Brain microvascular endothelial cell (primary cell): Measurements from ENCODE around the gene ARMC7.
"Not testable (repeated sequence)": the region's sequence is repeated elsewhere in the genome, so short reads cannot be mapped to it uniquely, and the experiment has no call there.

ENCODE experiments used
- DNase-seq: peaks from one replicate; pipeline ENCODE4 v3.0.0-alpha.2; 2020
- H3K27ac ChIP-seq: fragments of 250-450 bp; sonication (Bioruptor Pico); 2 replicates; pipeline ENCODE4 v1.5.1; 2020; ENCODE audit warnings: mild to moderate bottlenecking, moderate library complexity
- H3K27me3 ChIP-seq: fragments of 250-450 bp; sonication (Bioruptor Pico); replicated peaks from 2 replicates; pipeline ENCODE4 v1.5.1; 2020; ENCODE audit warnings: mild to moderate bottlenecking
- H3K36me3 ChIP-seq: fragments of 250-450 bp; sonication (Bioruptor Pico); replicated peaks from 2 replicates; pipeline ENCODE4 v1.5.1; 2020; ENCODE audit warnings: mild to moderate bottlenecking
- H3K4me3 ChIP-seq: 2 replicates; pipeline ENCODE4 v1.5.1; 2011; ENCODE audit warnings: low read depth, mild to moderate bottlenecking, control low read depth, low read length, moderate library complexity
- in situ Hi-C: cut with HindIII; loops from 2 replicates; pipeline ENCODE4 v1.10.0; 2017; ENCODE audit warnings: low sequenced_read_pairs, low pct_ligation_motif_present
- TF ChIP-seq, protein P1 (sequence below): IDR thresholded peaks from 2 replicates; pipeline ENCODE4 v1.5.1; 2011; ENCODE audit warnings: low read depth, mild to moderate bottlenecking, moderate library complexity, low read length, control low read depth, inconsistent platforms; ENCODE audit errors: missing control alignments

ARMC7 gene

DNA sequence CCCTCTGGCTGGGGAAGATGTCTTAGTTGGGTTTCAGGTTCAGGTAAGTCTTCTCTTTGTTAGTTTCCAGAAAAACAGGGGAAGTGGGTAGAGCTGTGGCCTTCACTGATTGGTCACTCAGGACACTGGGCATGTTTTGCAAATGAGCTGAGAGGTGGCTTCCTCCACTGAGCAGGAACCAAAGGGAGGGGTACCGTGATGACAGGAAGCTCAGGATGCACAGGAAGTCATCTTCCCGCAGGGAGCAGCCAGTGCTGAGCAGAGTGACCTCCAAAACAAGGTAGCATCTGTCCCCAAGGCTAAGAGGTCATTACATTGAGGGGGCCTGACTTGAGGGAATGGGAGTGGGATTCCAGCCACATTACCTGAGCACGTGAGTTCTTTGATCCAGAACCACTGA, 16.2 kb downstream of the ARMC7 start:
- H3K27ac ChIP-seq: no peak overlapping the region
- TF ChIP-seq, protein P1, sequence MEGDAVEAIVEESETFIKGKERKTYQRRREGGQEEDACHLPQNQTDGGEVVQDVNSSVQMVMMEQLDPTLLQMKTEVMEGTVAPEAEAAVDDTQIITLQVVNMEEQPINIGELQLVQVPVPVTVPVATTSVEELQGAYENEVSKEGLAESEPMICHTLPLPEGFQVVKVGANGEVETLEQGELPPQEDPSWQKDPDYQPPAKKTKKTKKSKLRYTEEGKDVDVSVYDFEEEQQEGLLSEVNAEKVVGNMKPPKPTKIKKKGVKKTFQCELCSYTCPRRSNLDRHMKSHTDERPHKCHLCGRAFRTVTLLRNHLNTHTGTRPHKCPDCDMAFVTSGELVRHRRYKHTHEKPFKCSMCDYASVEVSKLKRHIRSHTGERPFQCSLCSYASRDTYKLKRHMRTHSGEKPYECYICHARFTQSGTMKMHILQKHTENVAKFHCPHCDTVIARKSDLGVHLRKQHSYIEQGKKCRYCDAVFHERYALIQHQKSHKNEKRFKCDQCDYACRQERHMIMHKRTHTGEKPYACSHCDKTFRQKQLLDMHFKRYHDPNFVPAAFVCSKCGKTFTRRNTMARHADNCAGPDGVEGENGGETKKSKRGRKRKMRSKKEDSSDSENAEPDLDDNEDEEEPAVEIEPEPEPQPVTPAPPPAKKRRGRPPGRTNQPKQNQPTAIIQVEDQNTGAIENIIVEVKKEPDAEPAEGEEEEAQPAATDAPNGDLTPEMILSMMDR: no peak
- no peak overlapping the region for H3K4me3 ChIP-seq
- H3K36me3 ChIP-seq: no peaks in the 10 kb centered on the region
- in situ Hi-C loops: no loop called here
- H3K27me3 ChIP-seq: no peaks in the 10 kb centered on the region
- DNase-seq: no peak

GRCh38 chr17:75126954-75127353, 17.2 kb downstream of the ARMC7 start:
- no peak for DNase-seq
- H3K36me3 ChIP-seq: no peaks in the 10 kb centered on the region
- TF ChIP-seq, protein P1: no peak
- no peak overlapping the region for H3K27ac ChIP-seq
- in situ Hi-C loops: no loop called here
- no peak overlapping the region for H3K4me3 ChIP-seq
- H3K27me3 ChIP-seq: no peaks in the 10 kb centered on the region

- DNase-seq, H3K4me3 ChIP-seq, H3K27me3 ChIP-seq, in situ Hi-C loops, H3K36me3 ChIP-seq, H3K27ac ChIP-seq: not testable (repeated sequence)
Measured at GRCh38 chr17:75127936-75128335, 18.2 kb downstream of the ARMC7 start.

DNA sequence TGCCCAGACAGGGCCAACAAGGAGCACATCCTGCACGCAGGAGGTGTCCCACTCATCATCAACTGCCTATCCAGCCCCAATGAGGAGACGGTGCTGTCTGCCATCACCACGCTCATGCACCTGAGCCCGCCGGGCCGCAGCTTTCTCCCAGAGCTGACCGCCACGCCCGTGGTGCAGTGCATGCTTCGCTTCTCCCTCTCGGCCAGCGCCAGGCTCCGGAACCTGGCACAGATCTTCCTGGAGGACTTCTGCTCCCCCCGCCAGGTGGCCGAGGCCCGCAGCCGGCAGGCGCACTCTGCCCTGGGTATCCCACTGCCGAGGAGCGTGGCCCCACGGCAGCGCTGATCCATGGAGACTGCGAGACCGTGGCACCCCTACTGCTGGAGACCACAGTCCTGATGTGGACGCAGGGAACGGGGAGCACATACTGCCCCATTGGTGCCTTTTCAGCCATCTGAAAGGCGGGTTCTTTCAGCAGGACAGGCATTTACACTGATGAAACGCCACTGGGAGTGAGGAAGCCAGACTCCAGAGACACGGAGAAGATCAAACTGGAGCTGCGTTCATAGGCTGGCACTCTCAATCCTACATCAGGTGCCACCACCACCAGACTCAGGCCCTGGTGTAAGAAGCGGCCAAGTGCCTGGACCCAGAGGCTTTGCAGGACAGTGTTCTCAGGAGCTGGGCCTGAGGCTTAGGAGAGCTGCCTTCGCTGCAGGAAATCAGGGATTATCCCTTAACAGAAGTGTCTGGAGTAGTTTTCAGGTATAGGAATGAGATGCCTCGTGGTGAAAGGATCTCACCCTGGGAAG, 19.1 kb downstream of the ARMC7 start:
- DNase-seq: no peak
- TF ChIP-seq, protein P1: no peak
- no peak overlapping the region for H3K27ac ChIP-seq
- no peaks in the 10 kb centered on the region for H3K36me3 ChIP-seq
- no peaks in the 10 kb centered on the region for H3K27me3 ChIP-seq
- no peak overlapping the region for H3K4me3 ChIP-seq
- in situ Hi-C loops: no loop called here

DNA sequence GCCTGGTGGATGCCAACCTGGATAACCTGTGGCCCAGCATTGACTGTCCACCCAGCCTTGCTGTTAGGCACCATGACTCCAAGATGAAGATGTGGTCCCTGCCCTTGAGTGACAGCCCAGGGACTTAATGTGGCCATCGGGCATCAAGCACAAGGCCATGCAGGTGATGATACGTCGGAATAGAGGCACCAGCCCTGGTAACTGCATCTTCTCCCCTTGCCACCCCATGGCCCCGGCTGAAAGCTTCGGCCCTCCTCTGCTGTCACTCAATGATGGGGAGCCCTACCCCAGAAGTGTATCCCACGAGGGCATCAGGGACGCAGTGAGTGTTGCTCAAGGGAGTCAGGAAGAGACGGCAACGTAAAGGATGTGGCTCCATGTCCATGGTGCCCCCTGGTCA, 19.8 kb downstream of the ARMC7 start:
- DNase-seq: no peak
- Histone ChIP-seq H3K4me3 (no peak overlapping the region), H3K36me3 (no peaks in the 10 kb centered on the region), H3K27me3 (no peaks in the 10 kb centered on the region), H3K27ac (no peak overlapping the region)
- in situ Hi-C loops: no loop called here
- TF ChIP-seq, protein P1: no peak

DNA sequence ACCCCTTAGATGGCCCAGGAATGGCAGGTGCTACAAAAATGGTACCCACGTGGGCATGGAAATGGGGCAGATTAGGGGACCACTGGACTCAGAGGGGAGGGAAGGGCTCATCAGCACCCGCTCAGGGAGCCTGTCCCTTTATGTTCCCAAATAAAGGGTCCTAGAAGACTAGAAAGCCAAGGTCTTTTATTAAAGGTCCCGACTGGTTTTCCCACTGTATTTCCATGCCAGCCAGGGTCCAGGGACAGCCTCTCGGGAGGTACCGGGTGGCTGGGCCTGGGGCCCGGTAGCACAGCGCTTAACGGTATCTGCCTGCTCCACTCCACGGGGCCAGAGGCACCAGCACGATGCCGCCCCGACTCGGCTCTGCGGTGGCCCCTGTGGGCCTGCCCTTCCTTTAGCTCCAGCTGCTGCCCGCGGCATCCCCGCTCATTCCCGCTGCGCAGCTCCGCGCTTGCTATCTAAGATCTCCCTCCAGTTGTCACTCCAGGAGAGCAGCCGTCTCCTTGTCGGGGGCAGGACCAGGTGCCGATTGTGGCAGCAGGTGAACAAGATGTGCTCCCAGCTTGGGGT, 20.4 kb downstream of the ARMC7 start:
- DNase-seq: no peak
- H3K27ac ChIP-seq: no peak overlapping the region
- H3K36me3 ChIP-seq: peaks cover 2% of the 10 kb centered on the region
- no peaks in the 10 kb centered on the region for H3K27me3 ChIP-seq
- in situ Hi-C loops: no loop called here
- TF ChIP-seq, protein P1: no peak
- H3K4me3 ChIP-seq: peak overlapping the region; percentile 77
